GM19328 (cell line): Measurements from ENCODE around the gene IGF1.

Experiments used
- ATAC-seq: cut with Tn5 transposase; IDR thresholded peaks from one replicate; pipeline ENCODE4 v1.9.1; 2021; ENCODE audit warnings: mild to moderate bottlenecking, moderate library complexity; ENCODE audit not compliant: unreplicated experiment

The IGF1 gene

GRCh38 chr12:102480406-102480805, at the start of gene IGF1:
Gene IGF1, minus strand, starts transcription at chr12:102480563. Its CDS starts 182 bp downstream, at chr12:102480381.
- no peak for ATAC-seq

DNA sequence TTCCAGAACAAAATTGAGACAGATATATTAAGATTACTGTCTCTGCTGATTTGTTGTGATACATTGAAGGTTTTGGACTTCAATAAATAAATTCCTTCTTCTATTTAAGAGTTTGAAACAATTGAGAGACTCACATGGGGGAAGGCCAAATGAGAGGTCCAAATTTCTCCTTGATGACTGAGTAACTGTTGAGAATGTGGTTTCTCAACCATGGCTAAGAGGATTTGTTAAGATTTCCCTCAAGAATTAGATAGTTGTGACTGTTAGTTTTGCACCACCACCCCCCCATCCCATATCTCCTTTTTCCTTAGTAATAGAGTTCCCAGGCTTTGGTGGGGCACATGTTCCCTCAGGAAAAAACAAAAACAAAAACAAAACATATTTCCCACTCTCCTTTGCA, 47.7 kb upstream of the IGF1 start:
- no peak for ATAC-seq

GRCh38 chr12:102527171-102527720, 46.9 kb upstream of the IGF1 start:
- ATAC-seq, result no peak

DNA sequence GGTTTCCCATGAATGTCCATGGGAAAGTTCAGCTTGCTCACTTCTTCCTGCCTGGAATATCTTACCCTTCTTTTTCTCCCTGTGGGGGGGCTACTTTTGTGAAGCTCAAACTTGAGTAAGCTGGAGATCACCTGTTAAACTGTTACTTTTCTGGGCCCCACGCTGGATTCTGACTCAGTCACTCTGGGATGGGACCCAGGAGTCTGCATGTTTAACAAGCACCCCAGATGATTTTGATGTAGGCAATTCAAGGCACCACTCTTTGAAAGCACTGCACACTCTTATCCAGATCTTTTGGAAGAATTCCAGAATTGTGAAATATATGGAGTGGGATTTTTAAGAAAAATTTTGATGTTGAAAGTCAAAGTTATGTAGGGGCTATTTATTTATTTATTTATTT, 46.3 kb upstream of the IGF1 start:
- ATAC-seq, result no peak

- no peak for ATAC-seq
Measured at GRCh38 chr12:102522768-102523167, 42.4 kb upstream of the IGF1 start.

GRCh38 chr12:102521662-102522277, 41.4 kb upstream of the IGF1 start:
- ATAC-seq, result no peak

- no peak for ATAC-seq
Measured at GRCh38 chr12:102518871-102519270, 38.5 kb upstream of the IGF1 start.

DNA sequence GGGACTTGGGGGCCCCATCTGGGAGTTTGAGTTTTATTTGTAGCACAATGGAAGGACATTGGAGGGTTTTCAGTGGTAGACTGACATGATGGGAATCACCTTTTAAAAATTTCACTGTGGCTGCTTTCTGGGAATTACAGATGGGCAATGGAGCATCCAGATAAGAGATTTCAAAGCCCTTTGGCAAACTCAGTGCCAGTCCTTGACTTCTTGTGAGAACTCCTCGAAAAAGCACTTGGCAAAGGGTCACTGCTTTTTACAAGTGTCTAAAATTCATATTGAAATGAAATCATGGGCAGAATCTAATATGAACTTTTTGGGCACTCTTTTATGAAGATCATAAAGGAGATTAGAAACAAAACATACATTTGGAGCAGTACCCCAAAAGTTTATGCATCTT, 34.3 kb upstream of the IGF1 start:
- ATAC-seq, result no peak

DNA sequence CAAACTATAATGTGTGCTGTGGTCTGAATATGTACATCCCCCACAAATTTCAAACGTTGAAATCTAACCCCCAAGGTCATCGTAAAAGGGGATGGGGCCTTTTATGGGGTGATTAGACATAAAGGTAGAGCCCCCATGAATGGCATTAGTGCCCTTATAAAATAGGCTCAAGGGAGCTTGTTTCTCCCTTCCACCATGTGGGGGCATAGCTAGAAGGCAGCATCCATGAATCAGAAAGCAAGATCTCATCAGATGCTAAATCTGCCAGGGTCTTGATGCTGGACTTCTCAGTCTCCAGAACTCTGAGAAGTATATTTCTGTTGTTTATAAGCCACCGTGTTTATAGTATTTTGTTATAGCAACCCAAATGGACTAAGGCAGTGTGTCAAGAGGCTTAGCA, 33.4 kb upstream of the IGF1 start:
- no peak for ATAC-seq

DNA sequence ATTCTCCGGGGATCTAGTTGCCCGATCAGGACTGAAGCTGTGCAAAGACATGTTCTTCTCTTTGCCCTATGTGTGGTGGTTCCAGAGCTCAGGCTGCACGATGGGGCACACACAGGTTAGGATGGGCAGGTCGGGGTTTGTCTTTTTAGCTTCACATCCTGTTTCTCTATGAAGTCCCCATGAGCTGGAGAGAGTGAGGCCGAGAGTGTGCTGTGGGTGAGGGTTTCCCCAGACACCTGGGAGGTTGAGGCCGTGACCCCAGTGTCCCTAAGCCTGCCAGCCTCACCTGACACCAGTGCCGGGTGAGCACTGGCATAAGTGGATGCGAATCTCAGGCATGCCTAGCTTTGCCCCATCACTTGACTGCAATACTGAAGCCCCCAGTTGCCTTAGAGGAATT, 32.9 kb upstream of the IGF1 start:
- no peak for ATAC-seq

GRCh38 chr12:102512523-102512922, 32.2 kb upstream of the IGF1 start:
- no peak for ATAC-seq

GRCh38 chr12:102511575-102511974, 31.2 kb upstream of the IGF1 start:
- no peak for ATAC-seq

- no peak for ATAC-seq
Measured at GRCh38 chr12:102510463-102510862, 30.1 kb upstream of the IGF1 start.

GRCh38 chr12:102510031-102510430, 29.7 kb upstream of the IGF1 start:
- ATAC-seq, result no peak

DNA sequence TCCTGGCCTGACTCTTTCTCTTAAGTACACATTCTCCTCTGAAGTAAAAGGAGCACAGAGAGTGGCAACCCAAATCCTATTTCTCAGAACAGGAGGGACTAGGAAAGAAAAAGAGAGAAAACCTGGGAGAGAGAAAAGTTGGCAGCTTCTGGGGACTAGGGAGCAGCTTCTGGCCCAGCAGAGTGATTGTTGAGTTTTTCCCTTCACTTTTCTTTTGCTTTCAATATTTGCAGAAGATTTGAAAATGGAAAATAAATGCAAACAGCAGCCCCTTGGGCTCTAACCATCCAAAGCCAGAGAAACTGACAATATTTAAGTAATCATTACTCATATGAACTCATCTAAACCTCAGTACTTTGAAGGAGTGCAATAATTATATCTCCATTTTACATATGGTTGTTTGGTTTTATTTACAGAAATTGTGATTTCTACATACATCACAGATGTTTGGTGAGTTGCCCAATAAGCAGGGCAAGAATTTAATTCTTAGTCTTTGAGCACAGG, 28.8 kb upstream of the IGF1 start:
- ATAC-seq, result no peak

DNA sequence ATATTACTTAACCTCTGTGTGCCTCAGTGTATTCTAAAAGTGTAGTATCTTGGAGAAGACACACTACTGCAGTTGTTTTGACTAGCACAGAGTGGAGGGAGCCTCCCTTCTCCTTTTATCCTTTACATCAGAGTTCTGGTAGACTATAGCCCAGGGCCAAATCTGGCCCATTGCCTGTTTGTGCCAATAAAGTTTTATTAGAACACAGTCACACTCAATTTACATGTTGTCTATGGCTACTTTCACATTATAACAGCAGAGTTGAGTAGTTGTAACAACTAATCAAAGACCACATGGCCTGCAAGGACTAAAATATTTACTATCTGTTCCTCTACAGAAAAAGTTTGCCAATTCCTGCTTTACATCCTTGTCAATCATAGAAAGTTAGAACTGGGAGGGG, 27.7 kb upstream of the IGF1 start:
- no peak for ATAC-seq

DNA sequence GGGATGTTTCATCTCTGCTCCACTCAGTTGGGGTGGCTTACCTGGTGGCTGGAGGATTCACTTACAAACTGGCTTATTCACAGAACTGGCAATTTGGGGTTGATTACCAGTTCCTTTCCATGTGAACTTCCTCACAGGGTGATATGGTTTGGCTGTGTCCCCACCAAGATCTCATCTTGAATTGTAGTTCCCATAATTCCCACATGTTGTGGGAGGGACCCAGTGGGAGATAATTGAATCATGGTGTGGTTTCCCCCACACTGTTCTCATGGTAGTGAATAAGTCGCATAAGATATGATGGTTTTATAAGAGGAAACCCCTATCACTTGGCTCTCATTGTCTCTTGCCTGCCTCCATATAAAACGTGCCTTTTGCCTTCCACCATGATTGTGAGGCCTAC, 26.9 kb upstream of the IGF1 start:
- no peak for ATAC-seq

DNA sequence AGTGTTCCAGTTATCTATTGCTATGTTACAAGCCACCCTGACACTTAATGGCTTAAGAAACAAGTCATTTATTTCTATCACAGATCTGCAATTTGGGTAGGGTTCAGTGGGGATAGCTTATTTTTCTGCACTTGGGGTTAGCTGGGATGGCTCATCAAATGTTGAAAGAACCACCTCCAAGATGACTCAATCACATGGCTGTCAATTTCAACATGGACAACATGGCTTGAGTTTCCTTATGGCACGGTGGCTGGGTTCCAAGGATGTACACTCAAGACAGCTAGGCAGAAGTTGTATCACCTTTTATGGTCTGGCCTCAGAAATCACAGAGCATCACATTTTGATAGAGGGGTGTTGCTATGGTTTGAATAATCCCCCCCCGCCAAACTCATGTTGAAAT, 24.5 kb upstream of the IGF1 start:
- no peak for ATAC-seq

GRCh38 chr12:102504280-102504679, 23.9 kb upstream of the IGF1 start:
- no peak for ATAC-seq

DNA sequence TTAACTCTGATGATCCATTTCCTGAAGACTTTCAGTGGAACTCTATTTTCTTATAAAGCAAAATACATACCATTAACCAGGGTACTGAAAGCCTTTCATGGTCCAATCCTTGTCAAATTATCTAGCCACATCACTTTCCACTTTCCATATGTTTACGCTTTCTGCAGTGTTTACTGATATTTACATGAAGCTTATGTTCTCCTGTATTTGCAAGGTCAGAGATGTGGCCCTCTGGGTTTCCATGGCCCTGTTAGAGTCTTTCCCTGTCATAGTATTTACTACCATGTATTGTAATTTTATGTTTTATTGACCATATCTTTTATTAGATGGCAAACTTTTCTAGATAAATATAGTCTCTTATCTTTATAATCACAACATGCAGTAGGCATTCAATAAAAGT, 23.5 kb upstream of the IGF1 start:
- ATAC-seq, result no peak

DNA sequence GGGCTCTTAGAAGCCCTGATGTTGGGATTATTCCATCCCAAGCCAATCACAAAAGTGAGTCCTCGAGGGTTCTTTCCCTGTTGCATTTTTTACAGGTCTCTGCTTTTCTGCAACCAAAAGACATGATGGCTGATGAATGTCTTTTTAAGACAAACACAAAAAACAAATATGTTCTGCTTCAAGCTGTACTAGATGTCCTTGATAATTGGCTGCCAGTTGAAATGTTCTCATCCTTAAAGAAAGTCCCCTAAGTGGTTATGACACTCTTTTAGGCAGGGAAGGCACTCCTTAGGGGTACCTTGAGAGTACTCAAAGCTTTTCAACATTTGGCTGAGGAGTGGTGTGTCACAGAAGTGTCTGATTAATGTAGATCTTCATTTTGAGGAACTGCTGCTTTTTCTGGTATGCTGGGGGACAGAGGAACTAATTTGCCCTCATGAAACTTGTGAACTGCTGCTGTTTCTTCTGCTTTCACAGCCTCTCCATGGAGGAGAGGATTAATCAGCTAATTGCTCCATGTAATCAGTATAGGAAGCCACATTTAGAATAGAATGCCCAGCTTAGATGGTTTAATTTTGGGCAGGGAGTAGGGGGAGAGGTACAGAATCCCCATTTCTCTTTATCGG, 22.8 kb upstream of the IGF1 start:
- ATAC-seq, result no peak

DNA sequence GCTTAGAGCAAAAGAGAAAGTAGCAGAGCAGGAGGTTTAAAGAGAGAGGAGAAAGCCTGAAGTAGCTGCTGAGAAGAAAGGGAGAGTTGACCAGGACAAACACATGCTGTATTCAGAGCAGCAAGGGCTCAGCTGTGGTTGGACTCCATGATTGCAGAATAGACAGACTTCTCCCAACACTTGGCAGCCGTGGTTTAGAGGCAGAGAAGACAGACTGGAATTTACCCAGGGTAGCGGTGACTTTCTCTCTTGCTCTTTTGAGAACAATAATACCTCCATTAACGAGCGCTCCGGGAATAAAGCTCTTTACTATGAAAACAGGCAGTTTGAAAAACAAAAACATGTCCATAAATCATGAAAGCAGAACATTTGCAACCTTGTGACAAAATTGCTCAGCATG, 21.4 kb upstream of the IGF1 start:
- ATAC-seq, result no peak

- ATAC-seq, result no peak
Measured at GRCh38 chr12:102498471-102498870, 18.1 kb upstream of the IGF1 start.
